Measurements from ENCODE around the gene GAD1.
A peak's percentile ranks its signal among the peaks of the same experiment; 100 is the strongest.

GAD1 gene

GRCh38 chr2:170819680-170820664, 3.3 kb downstream of the GAD1 start:
- peaks cover 4% of the 10 kb centered on the region; the same call in 1 of the 2 replicates for H3K27me3 ChIP-seq (ENCODE audit: low read depth, low read length)
- H3K79me2 ChIP-seq (ENCODE audit: low read length) = no peaks in the 10 kb centered on the region
- H3K4me2 ChIP-seq (ENCODE audit: low read length) = peak overlapping the region; percentile 93
- no peaks in the 10 kb centered on the region for H3K36me3 ChIP-seq (replicated peaks; ENCODE audit: low read depth, low read length)
- peaks cover 13% of the 10 kb centered on the region; the same call in 1 of the 2 replicates for H3K4me1 ChIP-seq (ENCODE audit: low read length)
- H3K4me3 ChIP-seq (ENCODE audit: low read length) = peak overlapping the region; percentile 73
- H3K9ac ChIP-seq (ENCODE audit: low read length) = no peak overlapping the region
- H3K9me3 ChIP-seq (ENCODE audit: insufficient read depth, low read length) = no peaks in the 10 kb centered on the region
- H4K20me1 ChIP-seq (ENCODE audit: insufficient read depth, low read length) = no peaks in the 10 kb centered on the region
- no peak for TF ChIP-seq CTCF (IDR thresholded peaks at IDR 0.05; ENCODE audit: low read depth, low read length)
- no peak for TF ChIP-seq EZH2phosphoT487 (IDR thresholded peaks at IDR 0.05; ENCODE audit: low read depth)
- peak overlapping the region; percentile 53 for H2AFZ ChIP-seq (ENCODE audit: low read depth, low read length)
- no peak overlapping the region for H3K27ac ChIP-seq (ENCODE audit: low read length)

GRCh38 chr2:170820757-170821530, 4.3 kb downstream of the GAD1 start:
- Histone ChIP-seq H3K4me3 (ENCODE audit: low read length) (peak overlapping the region; percentile 73), H3K4me1 (ENCODE audit: low read length) (peaks cover 11% of the 10 kb centered on the region; the same call in 1 of the 2 replicates), H3K4me2 (ENCODE audit: low read length) (peak overlapping the region; percentile 93)

GRCh38 chr2:170821531-170822289, 5.0 kb downstream of the GAD1 start:
- Histone ChIP-seq H2AFZ (ENCODE audit: low read depth, low read length) (no peak overlapping the region), H3K9me3 (ENCODE audit: insufficient read depth, low read length) (no peaks in the 10 kb centered on the region), H3K4me3 (ENCODE audit: low read length) (no peak overlapping the region), H3K27ac (ENCODE audit: low read length) (no peak overlapping the region), H3K9ac (ENCODE audit: low read length) (no peak overlapping the region), H3K4me2 (ENCODE audit: low read length) (no peak overlapping the region), H3K4me1 (ENCODE audit: low read length) (peaks cover 8% of the 10 kb centered on the region; the same call in 1 of the 2 replicates), H3K79me2 (ENCODE audit: low read length) (no peaks in the 10 kb centered on the region), H3K36me3 (replicated peaks; ENCODE audit: low read depth, low read length) (no peaks in the 10 kb centered on the region), H3K27me3 (ENCODE audit: low read depth, low read length) (no peaks in the 10 kb centered on the region), H4K20me1 (ENCODE audit: insufficient read depth, low read length) (no peaks in the 10 kb centered on the region)
- TF ChIP-seq CTCF (IDR thresholded peaks at IDR 0.05; ENCODE audit: low read depth, low read length) = no peak

More at GRCh38 chr2:170820757-170821530, 4.3 kb downstream of the GAD1 start:
- TF ChIP-seq CTCF (IDR thresholded peaks at IDR 0.05; ENCODE audit: low read depth, low read length) (no peak), EZH2phosphoT487 (IDR thresholded peaks at IDR 0.05; ENCODE audit: low read depth) (no peak)
- Histone ChIP-seq H4K20me1 (ENCODE audit: insufficient read depth, low read length) (no peaks in the 10 kb centered on the region), H3K79me2 (ENCODE audit: low read length) (no peaks in the 10 kb centered on the region), H3K36me3 (replicated peaks; ENCODE audit: low read depth, low read length) (no peaks in the 10 kb centered on the region), H3K27me3 (ENCODE audit: low read depth, low read length) (no peaks in the 10 kb centered on the region), H2AFZ (ENCODE audit: low read depth, low read length) (peak overlapping the region; percentile 53), H3K9me3 (ENCODE audit: insufficient read depth, low read length) (no peaks in the 10 kb centered on the region), H3K27ac (ENCODE audit: low read length) (no peak overlapping the region), H3K9ac (ENCODE audit: low read length) (no peak overlapping the region)

Measured in OCI-LY3 (cell line).